Fibroblast of the aortic adventitia (primary cell): ENCODE results near the gene DSCAML1. TPM values are rescaled to one million over a fixed set of nuclear protein-coding genes. Genes with fewer than 3 reads are reported as not detected.

Source experiments
- DNase-seq: peaks from one replicate; pipeline ENCODE4 v3.0.0-alpha.2; 2010; ENCODE audit warnings: low read depth
- H3K4me3 ChIP-seq: 2 replicates; pipeline ENCODE4 v1.5.1; 2011; ENCODE audit warnings: low read depth, mild to moderate bottlenecking, control low read depth, low read length, moderate library complexity
- CTCF ChIP-seq: IDR thresholded peaks from 2 replicates; pipeline ENCODE4 v1.5.1; 2011; ENCODE audit warnings: mild to moderate bottlenecking, low read length, control low read depth, inconsistent platforms; ENCODE audit not compliant: insufficient read depth
- total RNA-seq: library from RNA; depleted of rRNA; stranded (reverse); fragments of >200 nt; gene quantifications from 2 replicates; pipeline ENCODE4 v1.2.3, GENCODE V29; 2012; ENCODE audit warnings: low replicate concordance

Gene DSCAML1
- total RNA-seq, 1 donor = not detected

- H3K4me3 ChIP-seq = no peak overlapping the region
- DNase-seq = no peak
- no peak for TF ChIP-seq CTCF
These were observed 329.2 kb downstream of the DSCAML1 start for GRCh38 chr11:117467770-117468169.

GRCh38 chr11:117466966-117467365, 330.1 kb downstream of the DSCAML1 start:
- no peak overlapping the region for H3K4me3 ChIP-seq
- no peak for DNase-seq
- TF ChIP-seq CTCF = no peak

GRCh38 chr11:117465236-117465997, 331.6 kb downstream of the DSCAML1 start:
- no peak overlapping the region for H3K4me3 ChIP-seq
- no peak for DNase-seq
- no peak for TF ChIP-seq CTCF

- H3K4me3 ChIP-seq = no peak overlapping the region
- no peak for DNase-seq
- TF ChIP-seq CTCF = no peak
These were observed 332.2 kb downstream of the DSCAML1 start for GRCh38 chr11:117464778-117465177.

GRCh38 chr11:117462864-117463247, 334.2 kb downstream of the DSCAML1 start:
- no peak overlapping the region for H3K4me3 ChIP-seq
- TF ChIP-seq CTCF = no peak
- no peak for DNase-seq

GRCh38 chr11:117462183-117462863, 334.7 kb downstream of the DSCAML1 start:
- no peak overlapping the region for H3K4me3 ChIP-seq
- no peak for DNase-seq
- TF ChIP-seq CTCF = no peak
